Esophagus squamous epithelium (tissue), 4 donors: ENCODE data around the gene CENPP.

Experiments
- POLR2A ChIP-seq, 4 donors: fragments of 450-650 bp; IDR thresholded peaks; one replicate each; pipeline ENCODE4 v1.6.1; 2017; ENCODE audit warnings: antibody characterized with exemption in 4 of 4, mild to moderate bottlenecking in 4 of 4, moderate library complexity in 3 of 4
- TF ChIP-seq, protein P1 (sequence below), 6 experiments: fragments of 450-650 bp in 4 of 6; fragments of 200-600 bp in 2 of 6; sonication (generic) in 2 of 6; IDR thresholded peaks; one replicate each; pipeline ENCODE4 v1.5.1; 2016 to 2019; ENCODE audit warnings: antibody characterized with exemption in 6 of 6, mild to moderate bottlenecking in 4 of 6, moderate library complexity in 4 of 6

DNA sequence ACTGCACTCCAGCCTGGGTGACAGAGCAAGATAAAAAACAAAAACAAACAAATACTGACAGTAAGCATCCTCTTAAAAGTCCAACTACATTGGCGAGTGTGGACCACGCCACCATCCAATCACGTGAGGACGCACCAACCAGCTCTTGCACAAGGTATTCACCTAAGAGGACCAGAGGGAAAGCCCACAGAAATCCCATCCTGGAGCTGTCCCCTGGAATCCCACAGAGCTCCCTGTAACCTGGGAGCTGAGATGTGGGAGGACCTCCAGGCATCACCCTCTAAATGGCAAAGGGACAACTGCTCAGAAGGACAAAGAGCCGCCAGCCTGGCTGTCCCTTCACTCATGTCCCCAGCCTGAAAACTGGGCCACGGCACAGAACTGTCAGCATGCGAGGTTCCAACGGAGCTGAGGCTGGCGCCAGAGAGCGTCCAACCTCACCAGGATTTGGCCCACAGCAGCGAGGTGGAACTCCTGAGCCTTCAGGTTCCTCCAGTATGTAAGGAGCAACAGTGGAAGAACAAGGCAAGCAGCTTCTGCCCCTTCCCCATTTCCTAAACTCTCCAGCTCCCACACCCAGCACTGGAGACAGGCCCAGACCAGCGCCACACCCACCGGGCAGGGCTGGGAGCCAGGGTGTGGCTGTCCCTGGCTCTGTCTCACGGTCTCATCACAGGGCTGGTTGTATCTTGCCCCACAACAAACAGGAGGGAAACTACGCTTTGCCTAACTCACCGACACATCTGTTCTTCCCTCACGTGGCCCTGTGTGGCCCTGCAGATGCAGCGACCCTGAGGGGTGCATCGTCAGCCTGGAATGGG lies 328.9 kb downstream of the CENPP start:
- TF ChIP-seq, protein P1, sequence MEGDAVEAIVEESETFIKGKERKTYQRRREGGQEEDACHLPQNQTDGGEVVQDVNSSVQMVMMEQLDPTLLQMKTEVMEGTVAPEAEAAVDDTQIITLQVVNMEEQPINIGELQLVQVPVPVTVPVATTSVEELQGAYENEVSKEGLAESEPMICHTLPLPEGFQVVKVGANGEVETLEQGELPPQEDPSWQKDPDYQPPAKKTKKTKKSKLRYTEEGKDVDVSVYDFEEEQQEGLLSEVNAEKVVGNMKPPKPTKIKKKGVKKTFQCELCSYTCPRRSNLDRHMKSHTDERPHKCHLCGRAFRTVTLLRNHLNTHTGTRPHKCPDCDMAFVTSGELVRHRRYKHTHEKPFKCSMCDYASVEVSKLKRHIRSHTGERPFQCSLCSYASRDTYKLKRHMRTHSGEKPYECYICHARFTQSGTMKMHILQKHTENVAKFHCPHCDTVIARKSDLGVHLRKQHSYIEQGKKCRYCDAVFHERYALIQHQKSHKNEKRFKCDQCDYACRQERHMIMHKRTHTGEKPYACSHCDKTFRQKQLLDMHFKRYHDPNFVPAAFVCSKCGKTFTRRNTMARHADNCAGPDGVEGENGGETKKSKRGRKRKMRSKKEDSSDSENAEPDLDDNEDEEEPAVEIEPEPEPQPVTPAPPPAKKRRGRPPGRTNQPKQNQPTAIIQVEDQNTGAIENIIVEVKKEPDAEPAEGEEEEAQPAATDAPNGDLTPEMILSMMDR (IDR thresholded peaks at IDR 0.05), result peak in 1 of 6 experiments; percentile 18
- peak in 1 of 4 donors; percentile 27 for TF ChIP-seq POLR2A (IDR thresholded peaks at IDR 0.05)
